Neural cell (in vitro differentiated cells): Measurements from ENCODE around the gene TRMU.

Source experiments
- EP300 ChIP-seq: fragments of 450-650 bp; conservative IDR thresholded peaks from 2 replicates; pipeline ENCODE4 v1.6.1; 2014; ENCODE audit warnings: antibody characterized with exemption, mild to moderate bottlenecking, moderate library complexity; ENCODE audit not compliant: poor library complexity, severe bottlenecking
- TF ChIP-seq, protein P1 (sequence below): fragments of 450-650 bp; IDR thresholded peaks from 2 replicates; pipeline ENCODE4 v1.5.1; 2014; ENCODE audit warnings: antibody characterized with exemption, mild to moderate bottlenecking, moderate library complexity; ENCODE audit not compliant: poor library complexity, severe bottlenecking

DNA sequence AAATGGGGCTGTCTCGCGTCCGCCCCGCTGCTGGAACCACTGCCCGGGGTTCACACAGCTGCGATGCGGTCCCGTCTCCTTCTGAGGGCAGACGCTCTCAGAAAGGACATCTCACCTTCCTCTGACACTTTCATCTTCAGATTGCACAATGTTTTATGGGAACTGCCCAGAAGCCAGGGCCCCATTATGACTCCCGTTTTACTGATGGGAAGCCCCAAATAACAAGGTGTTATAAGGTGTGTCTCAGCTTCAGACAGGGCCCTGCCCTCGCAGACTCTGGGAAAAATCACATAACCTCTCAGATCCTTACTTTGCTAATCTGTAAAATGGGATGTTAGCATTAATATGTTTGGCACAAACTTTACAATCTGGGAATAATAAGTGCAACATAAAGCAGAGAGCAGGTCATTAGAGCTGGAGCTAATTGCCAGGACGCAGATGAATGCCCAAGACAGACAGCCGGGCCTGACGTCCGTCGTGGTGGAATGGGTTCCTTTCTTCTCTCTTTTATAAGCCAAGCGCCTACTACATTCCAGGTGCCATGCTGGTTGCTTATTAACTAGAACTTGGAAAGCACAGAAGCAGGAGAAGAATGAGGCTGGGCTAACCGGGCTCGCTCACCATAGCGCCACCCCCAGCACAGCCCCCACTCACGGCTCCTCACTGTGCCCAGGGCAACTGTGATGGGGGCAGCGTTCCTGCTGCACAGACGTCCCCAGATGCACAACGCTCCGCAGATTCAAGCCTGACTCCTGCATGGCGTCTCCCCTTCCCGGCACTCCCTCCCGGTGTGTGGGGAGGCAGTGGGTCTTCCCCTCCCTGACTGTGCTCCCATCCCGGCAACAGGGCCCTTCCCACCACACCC is 43.8 kb downstream of the TRMU start:
- TF ChIP-seq EP300, result no peak
- TF ChIP-seq, protein P1, sequence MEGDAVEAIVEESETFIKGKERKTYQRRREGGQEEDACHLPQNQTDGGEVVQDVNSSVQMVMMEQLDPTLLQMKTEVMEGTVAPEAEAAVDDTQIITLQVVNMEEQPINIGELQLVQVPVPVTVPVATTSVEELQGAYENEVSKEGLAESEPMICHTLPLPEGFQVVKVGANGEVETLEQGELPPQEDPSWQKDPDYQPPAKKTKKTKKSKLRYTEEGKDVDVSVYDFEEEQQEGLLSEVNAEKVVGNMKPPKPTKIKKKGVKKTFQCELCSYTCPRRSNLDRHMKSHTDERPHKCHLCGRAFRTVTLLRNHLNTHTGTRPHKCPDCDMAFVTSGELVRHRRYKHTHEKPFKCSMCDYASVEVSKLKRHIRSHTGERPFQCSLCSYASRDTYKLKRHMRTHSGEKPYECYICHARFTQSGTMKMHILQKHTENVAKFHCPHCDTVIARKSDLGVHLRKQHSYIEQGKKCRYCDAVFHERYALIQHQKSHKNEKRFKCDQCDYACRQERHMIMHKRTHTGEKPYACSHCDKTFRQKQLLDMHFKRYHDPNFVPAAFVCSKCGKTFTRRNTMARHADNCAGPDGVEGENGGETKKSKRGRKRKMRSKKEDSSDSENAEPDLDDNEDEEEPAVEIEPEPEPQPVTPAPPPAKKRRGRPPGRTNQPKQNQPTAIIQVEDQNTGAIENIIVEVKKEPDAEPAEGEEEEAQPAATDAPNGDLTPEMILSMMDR, result no peak
